Activated CD4-positive, alpha-beta memory T cell treated with anti-CD3 and anti-CD28 coated beads for 36 hours (primary cell): ENCODE measurements around the gene ZNF500. TPM values are rescaled to one million over a fixed set of nuclear protein-coding genes. Genes with fewer than 3 reads are reported as not detected.
"Not testable (repeated sequence)": the region's sequence is repeated elsewhere in the genome, so short reads cannot be mapped to it uniquely, and the experiment has no call there.

ENCODE experiments used
- CTCF ChIA-PET: fragments of 350-600 bp; sonication (Branson Sonifier 250); formaldehyde crosslinking; loops from one replicate; lab custom pipeline; 2021; ENCODE audit warnings: antibody characterized with exemption, inconsistent platforms; lab: Charles Lee
- POLR2A ChIA-PET: fragments of 350-600 bp; sonication (Branson Sonifier 250); formaldehyde crosslinking; loops from one replicate; lab custom pipeline; 2021; ENCODE audit warnings: antibody characterized with exemption; lab: Charles Lee
- DNase-seq: peaks from one replicate; pipeline ENCODE4 v3.0.0-alpha.2; 2020
- H3K27ac Mint-ChIP-seq: one replicate; pipeline ENCODE4 v1.8.0; 2021; ENCODE audit warnings: mixed read lengths
- H3K27me3 Mint-ChIP-seq: one replicate; pipeline ENCODE4 v1.8.0; 2021; ENCODE audit warnings: mixed read lengths
- H3K36me3 Mint-ChIP-seq: one replicate; pipeline ENCODE4 v1.8.0; 2021; ENCODE audit warnings: mixed read lengths
- H3K4me1 Mint-ChIP-seq: one replicate; pipeline ENCODE4 v1.8.0; 2021; ENCODE audit warnings: low read depth, mixed read lengths
- H3K4me3 Mint-ChIP-seq: one replicate; pipeline ENCODE4 v1.8.0; 2021; ENCODE audit warnings: mild to moderate bottlenecking, mixed read lengths
- H3K9me3 Mint-ChIP-seq: one replicate; pipeline ENCODE4 v1.8.0; 2021; ENCODE audit warnings: mixed read lengths
- intact Hi-C: fragments of 100-400 bp; cut with micrococcal nuclease; formaldehyde crosslinking; loops from one replicate; pipeline ENCODE4 v1.15.1; 2023
- total RNA-seq, 2 experiments: library from RNA; stranded (reverse); gene quantifications; one replicate each; pipeline ENCODE4 v1.2.3, GENCODE V29; 2021

The ZNF500 gene
- total RNA-seq, 2 experiments from 2014 or later = 11.3 to 11.4 TPM

DNA sequence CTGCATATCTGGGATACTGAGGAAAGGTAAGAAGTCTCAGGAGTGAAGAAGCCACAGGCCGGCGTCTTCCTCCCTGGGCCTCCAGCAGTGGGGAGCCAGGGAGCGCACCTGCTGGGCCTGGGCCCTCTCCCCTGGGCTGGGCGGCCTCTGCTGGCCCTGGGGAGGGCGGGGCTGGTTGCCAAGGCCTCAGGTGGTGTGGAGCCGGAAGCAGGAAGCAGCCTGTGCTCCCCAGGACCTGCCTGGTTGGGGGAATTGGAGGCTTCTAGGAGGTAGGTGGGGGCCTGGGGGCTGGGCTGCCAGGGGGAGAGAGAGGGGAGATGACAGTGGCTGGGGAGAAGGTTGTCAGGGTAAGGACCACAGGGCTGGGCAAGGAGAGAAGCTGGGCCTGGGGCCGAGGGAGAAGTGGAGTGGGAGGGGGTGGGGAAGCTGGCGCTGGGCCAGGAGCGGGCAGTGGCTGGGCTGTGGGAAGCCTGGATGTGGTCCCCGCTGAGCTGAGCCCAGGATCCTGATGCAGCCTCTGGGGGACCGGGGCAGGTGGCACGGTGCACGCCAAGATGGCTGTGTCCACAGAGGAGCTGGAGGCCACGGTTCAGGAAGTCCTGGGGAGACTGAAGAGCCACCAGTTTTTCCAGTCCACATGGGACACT is 28.3 kb upstream of the ZNF500 start, which contains the start of gene SMIM22:
TSS of gene SMIM22 (plus strand) at position 189 of the 647 bp plus-strand sequence. CDS start at position 555, 366 bp downstream.
- CTCF ChIA-PET = no interaction called here
- no peak for DNase-seq
- H3K27ac Mint-ChIP-seq = no peak within 1 kb of the TSS

DNA sequence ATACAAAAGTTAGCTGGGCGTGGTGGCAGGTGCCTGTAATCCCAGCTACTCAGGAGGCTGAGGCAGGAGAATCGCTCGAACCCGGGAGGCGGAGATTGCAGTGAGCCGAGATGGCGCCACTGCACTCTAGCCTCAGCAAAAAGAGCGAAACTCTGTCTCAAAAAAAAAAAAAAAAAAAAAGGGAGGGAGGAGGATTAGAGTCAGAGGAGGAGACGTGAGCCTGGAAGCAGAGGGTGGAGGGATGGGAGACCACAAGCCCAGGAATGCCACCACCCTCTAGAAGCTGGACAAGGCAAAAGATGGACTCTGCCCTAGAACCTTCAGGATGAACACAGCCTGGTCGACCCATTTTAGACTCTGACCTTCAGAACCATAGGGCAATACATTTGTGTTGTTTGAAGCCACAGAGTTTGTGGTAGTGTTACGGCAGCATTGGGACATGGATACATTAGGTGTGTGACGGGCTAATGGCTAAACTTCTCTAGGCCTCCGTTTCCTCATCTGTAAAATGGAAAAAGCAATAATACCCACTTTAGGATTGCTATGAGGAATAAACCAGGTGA is 26.1 kb upstream of the ZNF500 start:
- H3K36me3 Mint-ChIP-seq = no peaks in the 10 kb centered on the region
- intact Hi-C loops = no loop called here
- H3K4me1 Mint-ChIP-seq = peaks cover 6% of the 10 kb centered on the region
- no peak overlapping the region for H3K4me3 Mint-ChIP-seq
- POLR2A ChIA-PET = no interaction called here
- H3K9me3 Mint-ChIP-seq = no peaks in the 10 kb centered on the region
- CTCF ChIA-PET = no interaction called here
- H3K27me3 Mint-ChIP-seq = peaks cover 3% of the 10 kb centered on the region
- H3K27ac Mint-ChIP-seq = no peak overlapping the region
- no peak for DNase-seq

More for the DNA sequence above, 28.3 kb upstream of the ZNF500 start, which contains the start of gene SMIM22:
- POLR2A ChIA-PET = no interaction called here
- H3K27me3 Mint-ChIP-seq = peaks cover 3% of the 10 kb centered on the region
- no peaks in the 10 kb centered on the region for H3K9me3 Mint-ChIP-seq
- H3K4me3 Mint-ChIP-seq = no peak within 1 kb of the TSS
- no peaks in the 10 kb centered on the region for H3K36me3 Mint-ChIP-seq
- peaks cover 6% of the 10 kb centered on the region for H3K4me1 Mint-ChIP-seq
- intact Hi-C loops = no loop called here

DNA sequence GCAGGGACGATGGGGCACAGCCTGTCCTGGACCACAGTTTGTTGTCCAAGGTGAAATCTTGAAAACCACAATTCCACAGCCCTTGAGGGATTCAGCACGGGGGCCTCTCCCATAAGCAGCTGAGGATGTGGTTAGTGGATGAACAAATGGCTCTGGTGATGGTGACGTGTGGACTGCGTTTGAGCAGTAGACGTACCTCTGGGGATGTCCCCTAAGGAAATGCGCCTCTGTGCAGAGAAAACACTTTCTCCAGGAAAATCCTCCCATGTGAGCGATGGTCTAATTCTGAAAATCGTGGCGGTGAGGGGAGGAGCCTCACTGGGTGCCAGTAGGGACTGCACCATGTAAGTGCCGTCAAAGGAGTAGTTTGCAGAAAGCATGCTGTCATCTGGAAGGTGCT is 23.9 kb upstream of the ZNF500 start:
- intact Hi-C loops = no loop called here
- DNase-seq = peak; percentile 21
- H3K9me3 Mint-ChIP-seq = no peaks in the 10 kb centered on the region
- peaks cover 6% of the 10 kb centered on the region for H3K4me1 Mint-ChIP-seq
- H3K27ac Mint-ChIP-seq = no peak overlapping the region
- H3K27me3 Mint-ChIP-seq = peaks cover 3% of the 10 kb centered on the region
- H3K4me3 Mint-ChIP-seq = no peak overlapping the region
- POLR2A ChIA-PET = no interaction called here
- CTCF ChIA-PET = no interaction called here
- H3K36me3 Mint-ChIP-seq = no peaks in the 10 kb centered on the region

DNA sequence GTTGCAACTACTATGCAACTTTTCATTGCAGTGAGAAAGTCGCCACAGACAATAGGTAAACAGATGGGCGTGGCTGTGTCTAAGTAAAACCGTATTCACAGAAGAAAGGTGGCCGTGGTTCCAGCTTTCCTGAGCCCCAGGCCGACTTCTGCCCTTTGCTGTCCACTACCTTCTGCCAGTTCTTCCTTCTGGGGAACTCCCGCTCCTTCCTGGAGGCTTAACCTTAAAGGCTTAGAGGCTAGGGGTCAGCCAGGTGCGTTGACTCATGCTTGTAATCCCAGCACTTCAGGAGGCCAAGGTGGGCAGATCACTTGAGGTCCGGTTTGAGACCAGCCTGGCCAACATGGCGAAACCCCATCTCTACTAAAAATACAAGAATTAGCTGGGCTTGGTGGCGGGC is 23.3 kb upstream of the ZNF500 start:
- Mint-ChIP-seq H3K9me3 (no peaks in the 10 kb centered on the region), H3K4me3 (no peak overlapping the region), H3K4me1 (peaks cover 6% of the 10 kb centered on the region), H3K27me3 (peaks cover 3% of the 10 kb centered on the region), H3K27ac (no peak overlapping the region), H3K36me3 (no peaks in the 10 kb centered on the region)
- intact Hi-C loops = no loop called here
- no peak for DNase-seq
- CTCF ChIA-PET = no interaction called here
- POLR2A ChIA-PET = no interaction called here

DNA sequence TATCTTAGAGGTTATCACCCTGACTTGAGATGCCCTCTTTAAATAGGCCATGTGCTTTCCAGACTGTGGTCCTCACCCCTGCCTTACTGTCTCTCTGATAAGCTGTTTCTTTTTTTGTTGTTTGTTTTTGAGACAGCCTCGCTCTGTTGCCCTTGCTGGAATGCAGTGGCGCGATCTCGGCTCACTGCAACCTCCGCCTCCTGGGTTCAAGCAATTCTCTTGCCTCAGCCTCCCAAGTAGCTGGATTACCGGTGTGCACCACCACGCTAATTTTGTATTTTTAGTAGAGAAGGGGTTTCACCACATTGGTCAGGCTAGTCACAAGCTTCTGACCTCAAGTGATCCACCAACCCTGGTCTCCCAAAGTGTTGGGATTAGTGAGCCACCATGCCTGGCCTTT is 21.9 kb upstream of the ZNF500 start:
- DNase-seq = no peak
- peaks cover 6% of the 10 kb centered on the region for H3K4me1 Mint-ChIP-seq
- intact Hi-C loops = no loop called here
- no peaks in the 10 kb centered on the region for H3K9me3 Mint-ChIP-seq
- H3K27me3 Mint-ChIP-seq = peaks cover 3% of the 10 kb centered on the region
- no peaks in the 10 kb centered on the region for H3K36me3 Mint-ChIP-seq
- ChIA-PET CTCF (interaction anchor here (0.6 kb wide), 1 partner anchor 13 kb away, joined by 3 read pairs; no protein-coding TSS in a partner anchor), POLR2A (no interaction called here)
- no peak overlapping the region for H3K4me3 Mint-ChIP-seq
- H3K27ac Mint-ChIP-seq = no peak overlapping the region

DNA sequence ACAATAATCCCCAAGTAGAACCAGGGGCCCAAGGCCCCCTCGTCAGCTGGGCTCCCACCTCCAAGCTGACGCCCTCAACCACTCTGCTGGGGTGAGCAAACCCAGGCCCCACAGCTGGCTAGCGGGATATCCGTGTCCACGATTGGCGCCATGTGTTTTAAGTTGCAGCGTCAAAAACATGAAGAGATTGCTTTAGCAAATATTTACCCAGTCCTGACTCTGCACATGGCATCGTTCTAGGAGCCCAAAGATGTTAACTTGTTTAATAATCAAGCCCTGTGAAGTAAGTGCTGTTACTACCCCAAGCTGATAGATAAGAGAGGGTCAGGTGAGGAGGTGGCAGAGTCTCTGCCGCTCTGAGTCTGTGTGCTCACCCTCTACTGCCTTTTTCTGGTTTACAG is 21.5 kb upstream of the ZNF500 start:
- peaks cover 6% of the 10 kb centered on the region for H3K4me1 Mint-ChIP-seq
- H3K4me3 Mint-ChIP-seq = no peak overlapping the region
- POLR2A ChIA-PET = no interaction called here
- H3K27ac Mint-ChIP-seq = no peak overlapping the region
- CTCF ChIA-PET = interaction anchor here (0.6 kb wide), 1 partner anchor 13 kb away, joined by 3 read pairs; no protein-coding TSS in a partner anchor
- no peaks in the 10 kb centered on the region for H3K9me3 Mint-ChIP-seq
- no peak for DNase-seq
- no peaks in the 10 kb centered on the region for H3K36me3 Mint-ChIP-seq
- intact Hi-C loops = no loop called here
- peaks cover 3% of the 10 kb centered on the region for H3K27me3 Mint-ChIP-seq

DNA sequence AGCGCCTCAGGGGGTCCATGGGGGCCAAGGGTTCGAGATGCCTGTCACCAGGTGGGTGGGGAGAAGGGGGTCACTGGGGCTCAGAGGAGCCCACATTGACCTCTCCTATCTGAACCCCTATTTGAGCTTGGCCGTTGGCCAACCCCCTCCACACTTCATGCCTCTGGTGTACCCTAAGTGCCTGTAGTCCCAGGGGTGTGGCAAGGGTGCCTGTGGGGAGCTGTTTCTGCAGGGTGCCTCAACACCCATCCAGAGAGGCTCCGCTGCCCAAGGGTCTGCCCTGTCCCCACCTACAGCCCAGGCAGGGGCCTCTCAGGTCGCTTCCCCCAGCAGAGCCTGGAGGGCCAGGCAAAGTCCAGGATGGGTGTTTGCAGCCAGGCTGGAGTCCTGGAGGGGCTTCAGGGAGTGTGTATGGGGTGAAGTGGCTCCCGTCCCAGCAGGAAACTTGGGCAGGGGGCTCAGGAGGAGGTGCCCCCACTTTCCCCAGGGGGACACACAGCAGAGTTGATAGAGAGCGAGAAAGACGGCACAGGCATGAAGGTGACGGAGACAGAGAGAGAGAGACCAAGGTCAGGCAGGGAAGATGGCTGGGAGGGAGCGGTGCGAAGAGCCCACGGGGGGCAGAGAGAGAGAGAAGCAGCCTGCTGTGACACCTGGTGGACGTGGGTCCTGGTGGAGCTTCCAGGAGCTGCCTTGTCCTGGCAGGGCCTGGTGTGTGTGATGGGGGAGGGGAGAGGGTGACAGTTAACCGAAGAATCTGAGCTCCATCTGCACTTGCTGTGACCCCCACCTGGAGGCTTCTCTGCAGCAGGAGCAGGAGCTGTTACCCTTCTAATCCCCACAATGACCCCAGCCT is 20.9 kb upstream of the ZNF500 start, which contains the start of gene SEPTIN12:
TSS of gene SEPTIN12 (minus strand) at position 719 of the 856 bp plus-strand sequence. CDS start at position 19, 700 bp downstream.
- Mint-ChIP-seq H3K4me3 (no peak within 1 kb of the TSS), H3K27me3 (peaks cover 3% of the 10 kb centered on the region), H3K27ac (no peak within 1 kb of the TSS), H3K36me3 (no peaks in the 10 kb centered on the region), H3K4me1 (peaks cover 6% of the 10 kb centered on the region), H3K9me3 (no peaks in the 10 kb centered on the region)
- no peak for DNase-seq
- ChIA-PET CTCF (no interaction called here), POLR2A (no interaction called here)
- intact Hi-C loops = no loop called here

DNA sequence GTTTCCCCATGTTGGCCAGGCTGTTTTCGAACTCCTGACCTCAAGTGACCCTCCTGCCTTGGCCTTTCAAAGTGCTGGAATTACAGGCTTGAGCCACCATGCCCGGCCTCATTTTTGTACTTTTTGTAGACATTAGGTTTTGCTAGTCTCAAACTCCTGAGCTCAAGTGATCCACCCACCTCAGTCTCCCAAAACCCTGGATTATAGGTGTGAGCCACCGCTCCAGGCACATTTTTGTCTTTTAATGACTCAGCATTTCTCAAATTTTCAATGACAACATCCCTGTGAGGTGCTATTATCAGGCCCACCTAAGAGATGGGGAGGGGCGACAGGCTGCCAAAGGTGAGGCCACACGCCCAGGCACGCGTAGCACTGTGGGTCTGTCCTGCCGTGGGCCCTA is 20.1 kb upstream of the ZNF500 start:
- Mint-ChIP-seq H3K4me3 (no peak overlapping the region), H3K27ac (no peak overlapping the region), H3K27me3 (peaks cover 3% of the 10 kb centered on the region), H3K36me3 (no peaks in the 10 kb centered on the region), H3K9me3 (no peaks in the 10 kb centered on the region), H3K4me1 (peaks cover 6% of the 10 kb centered on the region)
- ChIA-PET POLR2A (no interaction called here), CTCF (no interaction called here)
- DNase-seq = no peak
- intact Hi-C loops = no loop called here

DNA sequence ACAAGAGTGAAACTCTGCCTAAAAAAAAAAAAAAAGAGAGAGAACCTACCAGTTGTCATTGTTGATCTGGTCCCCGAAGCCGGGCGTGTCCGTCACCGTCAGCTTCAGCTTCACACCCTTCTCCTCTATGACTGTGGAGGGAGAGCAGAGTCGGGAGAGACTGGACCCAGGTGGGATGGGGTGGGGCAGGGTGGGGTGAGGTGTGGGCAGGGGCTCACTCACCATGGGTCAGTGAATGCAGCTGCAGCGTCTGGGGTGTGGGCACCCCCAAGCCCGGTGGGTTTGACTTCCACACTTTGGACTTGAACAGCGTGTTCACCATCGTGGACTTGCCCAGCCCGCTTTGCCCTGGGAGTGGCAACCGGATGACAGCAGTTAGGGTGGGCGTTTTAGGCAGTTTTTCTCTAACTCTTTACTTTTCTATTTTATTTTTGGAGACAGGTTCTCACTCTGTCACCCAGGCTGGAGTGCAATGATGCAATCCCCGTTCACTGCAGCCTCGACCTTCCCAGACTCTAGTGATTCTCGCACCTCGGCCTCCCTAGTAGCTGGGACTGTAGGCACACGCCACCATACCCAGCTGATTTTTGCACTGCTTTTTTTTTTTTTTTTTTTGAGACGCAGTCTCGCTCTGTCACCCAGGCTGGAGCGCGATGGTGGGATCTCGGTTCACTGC is 18.9 kb upstream of the ZNF500 start:
- no peaks in the 10 kb centered on the region for H3K36me3 Mint-ChIP-seq
- no peaks in the 10 kb centered on the region for H3K27me3 Mint-ChIP-seq
- DNase-seq = no peak
- no peak overlapping the region for H3K4me3 Mint-ChIP-seq
- intact Hi-C loops = no loop called here
- H3K4me1 Mint-ChIP-seq = peaks cover 3% of the 10 kb centered on the region
- H3K9me3 Mint-ChIP-seq = no peaks in the 10 kb centered on the region
- ChIA-PET CTCF (no interaction called here), POLR2A (no interaction called here)
- H3K27ac Mint-ChIP-seq = no peak overlapping the region

DNA sequence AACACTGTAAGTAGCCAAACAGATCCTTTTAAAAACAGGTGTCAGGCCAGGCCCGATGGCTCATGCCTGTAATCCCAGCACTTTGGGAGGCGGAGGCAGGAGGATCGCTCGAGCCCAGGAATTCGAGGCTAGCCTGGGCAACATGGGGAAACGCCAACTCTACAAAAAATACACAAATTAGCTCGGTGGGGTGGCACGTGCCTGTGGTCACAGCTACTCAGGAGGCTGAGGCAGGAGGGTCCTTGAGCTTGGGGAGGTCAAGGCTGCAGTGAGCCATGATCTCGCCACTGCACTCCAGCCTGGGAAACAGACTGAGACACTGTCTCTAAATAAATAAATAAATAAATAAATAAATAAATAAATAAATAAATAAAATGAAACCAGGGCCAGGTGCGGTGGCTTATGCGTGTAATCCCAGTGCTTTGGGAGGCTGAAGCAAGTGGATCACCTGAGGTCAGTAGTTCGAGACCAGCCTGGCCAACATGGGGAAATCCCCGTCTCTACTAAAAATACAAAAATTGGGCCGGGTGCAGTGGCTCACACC is 17.6 kb upstream of the ZNF500 start:
- H3K4me3 Mint-ChIP-seq, intact Hi-C loops, H3K36me3 Mint-ChIP-seq, CTCF ChIA-PET, H3K27ac Mint-ChIP-seq, H3K9me3 Mint-ChIP-seq, H3K27me3 Mint-ChIP-seq, DNase-seq, H3K4me1 Mint-ChIP-seq, POLR2A ChIA-PET: not testable (repeated sequence)

DNA sequence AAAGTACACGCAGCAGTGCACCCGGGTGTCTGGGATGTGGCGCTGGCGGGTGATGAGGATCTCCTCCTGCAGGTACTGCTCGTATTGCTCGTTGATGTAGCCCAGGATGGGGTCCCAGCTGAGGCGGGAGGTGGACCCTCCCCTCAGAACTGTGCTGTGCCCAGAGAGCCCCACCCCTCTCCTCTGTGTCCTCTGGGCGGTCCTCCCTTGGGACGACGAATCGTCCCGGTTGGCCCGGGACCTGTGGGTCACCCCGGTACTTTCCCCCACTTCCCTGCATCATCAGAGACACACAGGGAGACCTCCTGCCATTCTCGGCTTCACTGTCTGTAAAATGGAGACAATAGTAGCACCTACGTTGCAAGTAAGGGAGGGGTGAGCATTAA is 17.0 kb upstream of the ZNF500 start:
- no peak for DNase-seq
- Mint-ChIP-seq H3K27ac (no peak overlapping the region), H3K4me3 (no peak overlapping the region), H3K9me3 (no peaks in the 10 kb centered on the region), H3K36me3 (no peaks in the 10 kb centered on the region), H3K27me3 (no peaks in the 10 kb centered on the region), H3K4me1 (no peaks in the 10 kb centered on the region)
- intact Hi-C loops = no loop called here
- ChIA-PET CTCF (no interaction called here), POLR2A (no interaction called here)
